Upper lobe of left lung (tissue), 6 donors: ENCODE results near the gene SMAP2. TPM values are rescaled to one million over a fixed set of nuclear protein-coding genes. Genes with fewer than 3 reads are reported as not detected.

ENCODE experiments used
- ATAC-seq, 2 donors: fragments of 200-7000 bp; cut with Tn5 transposase; one replicate each; pipeline ENCODE4 v1.9.1; 2022; ENCODE audit warnings: mild to moderate bottlenecking in 2 of 2, moderate library complexity in 2 of 2; ENCODE audit not compliant: low FRiP score in 2 of 2
- DNase-seq, 2 donors: peaks; one replicate each; pipeline ENCODE4 v3.0.0-alpha.2; 2019 to 2020
- H3K27ac ChIP-seq, 4 donors: fragments of 200-600 bp; sonication (generic); one replicate each; pipeline ENCODE4 v1.5.1; 2016 to 2019
- H3K27me3 ChIP-seq, 4 donors: fragments of 200-600 bp; sonication (generic); one replicate each; pipeline ENCODE4 v1.5.1; 2017 to 2019
- H3K36me3 ChIP-seq, 4 donors: fragments of 200-600 bp; sonication (generic); one replicate each; pipeline ENCODE4 v1.5.1; 2016 to 2019
- H3K4me1 ChIP-seq, 4 donors: fragments of 200-600 bp; sonication (generic); one replicate each; pipeline ENCODE4 v1.5.1; 2018 to 2019
- H3K4me3 ChIP-seq, 4 donors: fragments of 200-600 bp; sonication (generic); one replicate each; pipeline ENCODE4 v1.5.1; 2017 to 2019; ENCODE audit warnings: mild to moderate bottlenecking in 2 of 4, moderate library complexity in 1 of 4
- H3K9me3 ChIP-seq, 4 donors: fragments of 200-600 bp; sonication (generic); one replicate each; pipeline ENCODE4 v1.5.1; 2018 to 2019
- CTCF ChIP-seq, 6 experiments: fragments of 450-650 bp in 4 of 6; fragments of 200-600 bp in 2 of 6; sonication (generic) in 2 of 6; IDR thresholded peaks; one replicate each; pipeline ENCODE4 v1.5.1; 2016 to 2019; ENCODE audit warnings: antibody characterized with exemption in 6 of 6
- EP300 ChIP-seq, 4 donors: sonication (generic); formaldehyde crosslinking; IDR thresholded peaks; one replicate each; pipeline ENCODE4 v1.5.1; 2017; ENCODE audit warnings: antibody characterized with exemption in 4 of 4, control low read depth in 2 of 4
- POLR2A ChIP-seq, 4 donors: fragments of 450-650 bp; IDR thresholded peaks; one replicate each; pipeline ENCODE4 v1.5.1; 2016 to 2017; ENCODE audit warnings: antibody characterized with exemption in 4 of 4, mild to moderate bottlenecking in 2 of 4
- POLR2AphosphoS5 ChIP-seq, 2 donors: sonication (generic); formaldehyde crosslinking; IDR thresholded peaks; one replicate each; pipeline ENCODE4 v1.5.1; 2017; ENCODE audit warnings: antibody characterized with exemption in 2 of 2
- WGBS, 2 donors: methylation state at CpG; one replicate each; pipeline ENCODE4 v1.1.5; 2017 to 2018; 5-methylcytosine and 5-hydroxymethylcytosine counted together
- total RNA-seq, 6 donors: library from RNA; depleted of rRNA in 4 of 6; stranded (reverse); fragments of >200 nt in 4 of 6; gene quantifications; one replicate each; pipeline versions ENCODE4 v1.1.0 to v1.2.1, GENCODE V29; 2016 to 2021
- donor health status: DM: no; HTN: no; CAD: no; lungs with moderate emphysema.
- donor health status: DM: no; HTN: yes; CAD: no; lungs with severe emphysema.

The SMAP2 gene
- total RNA-seq, 6 donors from 2014 or later = 68.7 to 95.3 (median 72.2) TPM

GRCh38 chr1:40423951-40424618 is 50.6 kb downstream of the SMAP2 start:
- Histone ChIP-seq H3K36me3 (peaks cover 0 to 25% (median 10%) of the 10 kb centered on the region in 4 donors), H3K4me1 (peaks cover 3 to 14% (median 11%) of the 10 kb centered on the region in 4 donors), H3K4me3 (no peak overlapping the region), H3K27me3 (no peaks in the 10 kb centered on the region), H3K27ac (no peak overlapping the region), H3K9me3 (no peaks in the 10 kb centered on the region)
- no peak for ATAC-seq
- WGBS, 2 donors = 90% methylated on average over 6 of the region's 6 CpGs
- DNase-seq = no peak
- no peak for TF ChIP-seq POLR2AphosphoS5 (IDR thresholded peaks at IDR 0.05)
- no peak for TF ChIP-seq POLR2A (IDR thresholded peaks at IDR 0.05)
- no peak for TF ChIP-seq CTCF (IDR thresholded peaks at IDR 0.05)
- TF ChIP-seq EP300 (IDR thresholded peaks at IDR 0.05) = no peak

- TF ChIP-seq EP300 (IDR thresholded peaks at IDR 0.05) (no peak), POLR2AphosphoS5 (IDR thresholded peaks at IDR 0.05) (no peak), CTCF (IDR thresholded peaks at IDR 0.05) (no peak), POLR2A (IDR thresholded peaks at IDR 0.05) (no peak)
- Histone ChIP-seq H3K4me1 (peaks cover 3 to 14% (median 11%) of the 10 kb centered on the region in 4 donors), H3K9me3 (no peaks in the 10 kb centered on the region), H3K27ac (no peak overlapping the region), H3K27me3 (no peaks in the 10 kb centered on the region), H3K4me3 (no peak overlapping the region), H3K36me3 (peaks cover 0 to 16% (median 4%) of the 10 kb centered on the region in 4 donors)
- peak in 1 of 2 donors; percentile 6 for ATAC-seq
- WGBS, 2 donors = 54 to 71% methylated on average over 4 of the region's 4 CpGs
- DNase-seq = no peak
Measured at GRCh38 chr1:40425198-40425597, 51.7 kb downstream of the SMAP2 start.

GRCh38 chr1:40431385-40431784 is 57.9 kb downstream of the SMAP2 start:
- TF ChIP-seq POLR2A (IDR thresholded peaks at IDR 0.05) = no peak
- no peak for TF ChIP-seq POLR2AphosphoS5 (IDR thresholded peaks at IDR 0.05)
- TF ChIP-seq EP300 (IDR thresholded peaks at IDR 0.05) = no peak
- no peak for TF ChIP-seq CTCF (IDR thresholded peaks at IDR 0.05)
- no peak overlapping the region for H3K27ac ChIP-seq
- DNase-seq = no peak
- no peaks in the 10 kb centered on the region for H3K36me3 ChIP-seq
- no peaks in the 10 kb centered on the region for H3K4me1 ChIP-seq
- no peaks in the 10 kb centered on the region for H3K9me3 ChIP-seq
- no peaks in the 10 kb centered on the region for H3K27me3 ChIP-seq
- no peak overlapping the region for H3K4me3 ChIP-seq
- ATAC-seq = no peak

GRCh38 chr1:40432644-40433390 is 59.3 kb downstream of the SMAP2 start:
- WGBS, 2 donors = 62 to 65% methylated on average over 3 of the region's 3 CpGs
- TF ChIP-seq CTCF (IDR thresholded peaks at IDR 0.05) (no peak), EP300 (IDR thresholded peaks at IDR 0.05) (no peak), POLR2A (IDR thresholded peaks at IDR 0.05) (no peak), POLR2AphosphoS5 (IDR thresholded peaks at IDR 0.05) (no peak)
- no peak for ATAC-seq
- Histone ChIP-seq H3K36me3 (no peaks in the 10 kb centered on the region), H3K4me1 (no peaks in the 10 kb centered on the region), H3K27ac (no peak overlapping the region), H3K9me3 (no peaks in the 10 kb centered on the region), H3K27me3 (no peaks in the 10 kb centered on the region), H3K4me3 (no peak overlapping the region)
- DNase-seq = no peak
